ENCODE results near the gene PLPPR2.

The PLPPR2 gene

GRCh38 chr19:11383706-11384048, 28.4 kb downstream of the PLPPR2 start:
- Histone ChIP-seq H3K27me3 (ENCODE audit: control insufficient read depth in 1 of 2, insufficient read depth in 2 of 2, low read length in 2 of 2) (peaks cover 19 to 23% of the 10 kb centered on the region in 2 donors), H3K9ac (ENCODE audit: low read length in 2 of 2) (no peak overlapping the region), H3K4me3 (ENCODE audit: low read length in 2 of 2) (peak overlapping the region in 1 of 2 donors; percentile 40), H3K27ac (ENCODE audit: low read length) (no peak overlapping the region), H3K9me3 (ENCODE audit: control insufficient read depth in 2 of 2, low read length in 2 of 2) (no peaks in the 10 kb centered on the region), H3K4me1 (ENCODE audit: control insufficient read depth, insufficient read depth, low read length) (peaks cover 27% of the 10 kb centered on the region), H3K36me3 (ENCODE audit: control insufficient read depth in 2 of 2, insufficient read depth in 2 of 2, low read length in 2 of 2) (no peaks in the 10 kb centered on the region)

GRCh38 chr19:11384778-11385129, 29.5 kb downstream of the PLPPR2 start:
- Histone ChIP-seq H3K27me3 (ENCODE audit: control insufficient read depth in 1 of 2, insufficient read depth in 2 of 2, low read length in 2 of 2) (peaks cover 19 to 23% of the 10 kb centered on the region in 2 donors), H3K27ac (ENCODE audit: low read length) (no peak overlapping the region), H3K4me3 (ENCODE audit: low read length in 2 of 2) (no peak overlapping the region), H3K9me3 (ENCODE audit: control insufficient read depth in 2 of 2, low read length in 2 of 2) (no peaks in the 10 kb centered on the region), H3K36me3 (ENCODE audit: control insufficient read depth in 2 of 2, insufficient read depth in 2 of 2, low read length in 2 of 2) (no peaks in the 10 kb centered on the region), H3K4me1 (ENCODE audit: control insufficient read depth, insufficient read depth, low read length) (peaks cover 27% of the 10 kb centered on the region), H3K9ac (ENCODE audit: low read length in 2 of 2) (no peak overlapping the region)

GRCh38 chr19:11387162-11388034, 32.2 kb downstream of the PLPPR2 start:
- H3K27me3 ChIP-seq (ENCODE audit: control insufficient read depth in 1 of 2, insufficient read depth in 2 of 2, low read length in 2 of 2) = peaks cover 13 to 18% of the 10 kb centered on the region in 2 donors
- peaks cover 9% of the 10 kb centered on the region for H3K4me1 ChIP-seq (ENCODE audit: control insufficient read depth, insufficient read depth, low read length)
- H3K4me3 ChIP-seq (ENCODE audit: low read length in 2 of 2) = no peak overlapping the region
- H3K36me3 ChIP-seq (ENCODE audit: control insufficient read depth in 2 of 2, insufficient read depth in 2 of 2, low read length in 2 of 2) = no peaks in the 10 kb centered on the region
- H3K9ac ChIP-seq (ENCODE audit: low read length in 2 of 2) = no peak overlapping the region
- no peak overlapping the region for H3K27ac ChIP-seq (ENCODE audit: low read length)
- peaks cover 0 to 6% of the 10 kb centered on the region in 2 donors for H3K9me3 ChIP-seq (ENCODE audit: control insufficient read depth in 2 of 2, low read length in 2 of 2)

GRCh38 chr19:11390359-11390758, 35.1 kb downstream of the PLPPR2 start:
- H3K4me1 ChIP-seq (ENCODE audit: control insufficient read depth, insufficient read depth, low read length) = no peaks in the 10 kb centered on the region
- no peak overlapping the region for H3K9ac ChIP-seq (ENCODE audit: low read length in 2 of 2)
- H3K4me3 ChIP-seq (ENCODE audit: low read length in 2 of 2) = no peak overlapping the region
- H3K27ac ChIP-seq (ENCODE audit: low read length) = no peak overlapping the region
- peaks cover 0 to 6% of the 10 kb centered on the region in 2 donors for H3K9me3 ChIP-seq (ENCODE audit: control insufficient read depth in 2 of 2, low read length in 2 of 2)
- no peaks in the 10 kb centered on the region for H3K27me3 ChIP-seq (ENCODE audit: control insufficient read depth in 1 of 2, insufficient read depth in 2 of 2, low read length in 2 of 2)
- no peaks in the 10 kb centered on the region for H3K36me3 ChIP-seq (ENCODE audit: control insufficient read depth in 2 of 2, insufficient read depth in 2 of 2, low read length in 2 of 2)

GRCh38 chr19:11390933-11391680, 35.9 kb downstream of the PLPPR2 start:
- H3K27ac ChIP-seq (ENCODE audit: low read length) = no peak overlapping the region
- peaks cover 0 to 6% of the 10 kb centered on the region in 2 donors for H3K9me3 ChIP-seq (ENCODE audit: control insufficient read depth in 2 of 2, low read length in 2 of 2)
- no peaks in the 10 kb centered on the region for H3K36me3 ChIP-seq (ENCODE audit: control insufficient read depth in 2 of 2, insufficient read depth in 2 of 2, low read length in 2 of 2)
- H3K9ac ChIP-seq (ENCODE audit: low read length in 2 of 2) = no peak overlapping the region
- no peaks in the 10 kb centered on the region for H3K27me3 ChIP-seq (ENCODE audit: control insufficient read depth in 1 of 2, insufficient read depth in 2 of 2, low read length in 2 of 2)
- no peaks in the 10 kb centered on the region for H3K4me1 ChIP-seq (ENCODE audit: control insufficient read depth, insufficient read depth, low read length)
- H3K4me3 ChIP-seq (ENCODE audit: low read length in 2 of 2) = no peak overlapping the region

- H3K9me3 ChIP-seq (ENCODE audit: control insufficient read depth in 2 of 2, low read length in 2 of 2) = no peaks in the 10 kb centered on the region
- H3K9ac ChIP-seq (ENCODE audit: low read length in 2 of 2) = no peak overlapping the region
- no peak overlapping the region for H3K4me3 ChIP-seq (ENCODE audit: low read length in 2 of 2)
- H3K4me1 ChIP-seq (ENCODE audit: control insufficient read depth, insufficient read depth, low read length) = no peaks in the 10 kb centered on the region
- no peak overlapping the region for H3K27ac ChIP-seq (ENCODE audit: low read length)
- H3K36me3 ChIP-seq (ENCODE audit: control insufficient read depth in 2 of 2, insufficient read depth in 2 of 2, low read length in 2 of 2) = no peaks in the 10 kb centered on the region
- no peaks in the 10 kb centered on the region for H3K27me3 ChIP-seq (ENCODE audit: control insufficient read depth in 1 of 2, insufficient read depth in 2 of 2, low read length in 2 of 2)
These were observed 41.9 kb downstream of the PLPPR2 start for GRCh38 chr19:11397089-11397610.

GRCh38 chr19:11399667-11400066, 44.4 kb downstream of the PLPPR2 start:
- no peaks in the 10 kb centered on the region for H3K36me3 ChIP-seq (ENCODE audit: control insufficient read depth in 2 of 2, insufficient read depth in 2 of 2, low read length in 2 of 2)
- no peak overlapping the region for H3K27ac ChIP-seq (ENCODE audit: low read length)
- no peaks in the 10 kb centered on the region for H3K4me1 ChIP-seq (ENCODE audit: control insufficient read depth, insufficient read depth, low read length)
- H3K4me3 ChIP-seq (ENCODE audit: low read length in 2 of 2) = no peak overlapping the region
- no peaks in the 10 kb centered on the region for H3K27me3 ChIP-seq (ENCODE audit: control insufficient read depth in 1 of 2, insufficient read depth in 2 of 2, low read length in 2 of 2)
- no peak overlapping the region for H3K9ac ChIP-seq (ENCODE audit: low read length in 2 of 2)
- no peaks in the 10 kb centered on the region for H3K9me3 ChIP-seq (ENCODE audit: control insufficient read depth in 2 of 2, low read length in 2 of 2)

- H3K4me3 ChIP-seq (ENCODE audit: low read length in 2 of 2) = no peak overlapping the region
- H3K4me1 ChIP-seq (ENCODE audit: control insufficient read depth, insufficient read depth, low read length) = no peaks in the 10 kb centered on the region
- no peaks in the 10 kb centered on the region for H3K9me3 ChIP-seq (ENCODE audit: control insufficient read depth in 2 of 2, low read length in 2 of 2)
- no peaks in the 10 kb centered on the region for H3K36me3 ChIP-seq (ENCODE audit: control insufficient read depth in 2 of 2, insufficient read depth in 2 of 2, low read length in 2 of 2)
- no peak overlapping the region for H3K9ac ChIP-seq (ENCODE audit: low read length in 2 of 2)
- H3K27ac ChIP-seq (ENCODE audit: low read length) = no peak overlapping the region
- H3K27me3 ChIP-seq (ENCODE audit: control insufficient read depth in 1 of 2, insufficient read depth in 2 of 2, low read length in 2 of 2) = no peaks in the 10 kb centered on the region
These were observed 45.6 kb downstream of the PLPPR2 start for GRCh38 chr19:11400798-11401197.

- H3K4me1 ChIP-seq (ENCODE audit: control insufficient read depth, insufficient read depth, low read length) = peaks cover 4% of the 10 kb centered on the region
- H3K27ac ChIP-seq (ENCODE audit: low read length) = no peak overlapping the region
- no peaks in the 10 kb centered on the region for H3K9me3 ChIP-seq (ENCODE audit: control insufficient read depth in 2 of 2, low read length in 2 of 2)
- no peak overlapping the region for H3K9ac ChIP-seq (ENCODE audit: low read length in 2 of 2)
- no peaks in the 10 kb centered on the region for H3K36me3 ChIP-seq (ENCODE audit: control insufficient read depth in 2 of 2, insufficient read depth in 2 of 2, low read length in 2 of 2)
- peaks cover 3 to 7% of the 10 kb centered on the region in 2 donors for H3K27me3 ChIP-seq (ENCODE audit: control insufficient read depth in 1 of 2, insufficient read depth in 2 of 2, low read length in 2 of 2)
- H3K4me3 ChIP-seq (ENCODE audit: low read length in 2 of 2) = no peak overlapping the region
These were observed 46.7 kb downstream of the PLPPR2 start for GRCh38 chr19:11401808-11402543.

GRCh38 chr19:11404588-11405222, 49.5 kb downstream of the PLPPR2 start:
- Histone ChIP-seq H3K9ac (ENCODE audit: low read length in 2 of 2) (no peak overlapping the region), H3K4me3 (ENCODE audit: low read length in 2 of 2) (no peak overlapping the region), H3K4me1 (ENCODE audit: control insufficient read depth, insufficient read depth, low read length) (peaks cover 4% of the 10 kb centered on the region), H3K9me3 (ENCODE audit: control insufficient read depth in 2 of 2, low read length in 2 of 2) (no peaks in the 10 kb centered on the region), H3K27me3 (ENCODE audit: control insufficient read depth in 1 of 2, insufficient read depth in 2 of 2, low read length in 2 of 2) (peaks cover 5 to 13% of the 10 kb centered on the region in 2 donors), H3K36me3 (ENCODE audit: control insufficient read depth in 2 of 2, insufficient read depth in 2 of 2, low read length in 2 of 2) (no peaks in the 10 kb centered on the region), H3K27ac (ENCODE audit: low read length) (no peak overlapping the region)
